GM18507 (cell line): ENCODE results near the gene SRP9.
"Not testable (repeated sequence)": the region's sequence is repeated elsewhere in the genome, so short reads cannot be mapped to it uniquely, and the experiment has no call there.

Source experiments
- DNase-seq: peaks from one replicate; pipeline ENCODE4 v3.0.0; 2011; ENCODE audit warnings: low read depth; ENCODE audit not compliant: insufficient read length; ENCODE audit errors: extremely low spot score
- FAIRE-seq: peaks from 2 replicates; lab custom pipeline; 2011; peaks lifted over from hg19 to GRCh38; lab: Jason Lieb, UNC

Gene SRP9

DNA sequence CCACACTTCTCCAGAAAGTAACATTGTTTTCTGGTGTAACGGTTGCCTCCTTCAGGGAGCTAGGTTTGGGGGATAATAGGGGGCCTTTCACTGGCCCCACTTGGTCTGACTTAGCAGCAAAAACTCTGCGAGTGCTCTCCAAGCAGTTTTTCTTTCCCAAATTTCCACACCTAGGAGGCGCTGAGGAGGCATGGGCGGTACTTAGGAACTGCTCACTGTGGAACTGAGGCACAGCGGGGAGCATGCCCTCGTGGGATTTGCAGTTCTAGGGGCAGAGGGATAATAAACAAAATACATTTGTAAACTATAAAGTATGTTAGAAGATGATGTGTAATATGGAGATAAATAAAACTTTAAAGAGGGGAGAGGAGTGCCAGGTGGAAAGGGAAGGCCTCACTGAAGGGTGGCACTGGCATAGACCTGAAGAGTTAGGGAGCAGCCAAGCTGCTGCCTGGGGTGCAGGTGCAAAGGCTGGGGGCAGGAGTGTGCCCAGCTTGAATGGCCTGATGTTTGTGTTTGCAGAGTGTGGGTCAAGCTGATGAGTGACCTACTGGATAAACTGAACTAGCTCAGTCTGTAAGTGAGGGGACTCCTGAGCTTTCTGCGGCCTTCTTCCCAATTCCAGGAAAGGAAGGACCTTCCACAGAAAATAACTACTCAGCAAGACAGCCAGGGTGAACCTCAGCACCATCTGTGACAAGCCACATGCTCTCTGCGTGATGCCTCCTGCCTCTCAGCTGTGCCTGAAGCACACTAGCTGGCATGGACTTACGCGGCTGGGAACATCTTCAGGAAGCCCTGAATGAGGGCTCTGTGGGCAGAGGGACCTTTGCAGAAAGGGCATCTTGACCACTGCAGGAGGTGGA is 34.2 kb downstream of the SRP9 start:
- no peak for DNase-seq
- no peak for FAIRE-seq

DNA sequence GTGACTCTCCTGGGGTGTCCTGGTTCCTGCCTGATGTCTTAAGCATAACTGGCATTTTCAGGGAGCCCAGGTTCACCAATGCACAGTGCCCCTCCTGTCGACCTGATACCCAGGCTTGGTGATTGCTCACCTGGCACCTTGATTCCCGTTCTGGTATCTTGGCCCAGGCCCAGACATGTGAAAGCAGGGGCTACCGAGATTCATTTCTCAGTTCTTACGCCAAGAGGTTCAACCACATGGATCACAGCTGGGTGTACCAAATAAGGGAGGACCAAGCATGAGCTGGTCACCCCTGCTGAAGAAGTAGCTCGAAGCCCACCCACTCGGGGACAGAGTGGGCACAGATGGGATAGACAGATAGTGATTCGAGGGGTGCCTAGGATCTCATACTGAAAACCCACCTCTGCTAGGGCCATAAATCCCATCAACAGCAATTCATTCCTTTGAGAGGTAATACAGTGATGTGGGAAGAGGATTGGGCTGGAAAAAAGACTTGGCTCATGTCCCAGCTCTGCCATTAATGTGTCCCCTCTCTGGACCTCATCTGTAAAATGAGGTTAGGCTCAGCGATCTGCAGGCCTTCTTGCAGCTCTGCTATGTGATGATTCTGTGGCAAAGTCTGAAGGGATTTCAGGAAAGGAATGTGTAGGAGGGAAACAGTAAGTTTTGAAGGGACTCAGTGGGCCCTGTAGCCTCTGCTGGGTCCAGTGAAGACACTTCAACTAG is 35.0 kb downstream of the SRP9 start:
- DNase-seq (no peak), FAIRE-seq (no peak)

DNA sequence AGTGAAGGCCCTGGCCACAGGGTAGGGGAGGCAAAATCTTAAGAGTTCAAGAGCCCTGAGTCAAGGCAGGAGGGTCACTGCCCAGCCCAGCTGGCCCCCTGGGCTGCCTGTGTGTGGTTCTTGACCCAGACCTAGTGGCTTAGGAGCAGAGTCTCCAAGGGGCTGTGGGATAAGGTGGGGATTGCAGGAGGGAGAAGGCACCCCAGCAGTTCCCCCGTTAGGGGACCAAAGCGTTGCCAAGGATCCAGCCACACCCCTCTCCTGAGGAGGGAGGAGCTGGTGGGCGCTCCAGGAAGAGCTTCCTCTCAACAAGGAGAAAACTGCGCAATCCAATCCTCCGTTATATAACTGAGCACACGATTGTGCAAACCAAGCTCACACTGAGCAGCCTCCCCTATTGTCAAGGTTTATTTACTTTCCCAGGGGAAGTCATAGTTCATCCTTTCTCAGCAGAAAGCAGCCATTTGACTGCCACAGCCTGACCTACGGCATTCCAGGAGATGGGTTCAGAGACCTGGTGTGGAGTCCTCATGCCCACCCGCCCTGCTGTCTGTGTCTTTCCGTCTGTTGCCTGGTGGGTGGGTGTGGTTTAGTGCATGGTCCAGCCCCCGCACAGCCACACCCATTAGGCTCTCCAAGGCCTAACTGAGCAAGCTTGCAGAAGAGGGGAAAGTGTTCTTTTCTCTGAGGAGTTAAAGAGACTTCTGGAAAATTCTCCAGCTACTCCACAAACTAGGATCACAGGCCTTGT is 35.8 kb downstream of the SRP9 start:
- FAIRE-seq: no peak

GRCh38 chr1:225814381-225814780 is 36.8 kb downstream of the SRP9 start:
- DNase-seq (no peak), FAIRE-seq (no peak)

More for the DNA sequence above, 35.8 kb downstream of the SRP9 start:
- DNase-seq: no peak

DNA sequence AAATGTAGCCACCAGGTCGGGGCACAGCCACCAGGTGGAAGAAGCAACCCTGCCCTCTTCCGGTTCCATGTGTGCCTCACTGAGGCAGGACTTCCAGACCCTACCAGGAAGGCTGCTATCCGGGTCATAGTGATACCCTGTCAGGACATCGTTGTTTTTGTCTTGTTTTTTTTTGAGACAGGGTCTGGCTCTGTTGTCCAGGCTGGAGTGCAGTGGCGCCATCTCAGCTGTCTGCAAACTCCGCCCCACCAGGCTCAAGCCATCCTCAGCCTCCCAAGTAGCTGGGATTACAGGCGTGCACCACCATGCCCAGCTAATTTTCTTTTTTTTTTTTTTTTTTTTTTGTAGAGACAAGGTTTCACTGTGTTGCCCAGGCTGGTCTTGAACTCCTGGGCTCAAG is 37.5 kb downstream of the SRP9 start:
- DNase-seq, FAIRE-seq: not testable (repeated sequence)

GRCh38 chr1:225815526-225816178 is 38.0 kb downstream of the SRP9 start:
- FAIRE-seq: no peak
- DNase-seq: no peak

GRCh38 chr1:225816643-225817538 is 39.3 kb downstream of the SRP9 start:
- no peak for FAIRE-seq
- no peak for DNase-seq

GRCh38 chr1:225817611-225818061 is 40.0 kb downstream of the SRP9 start:
- no peak for FAIRE-seq

DNA sequence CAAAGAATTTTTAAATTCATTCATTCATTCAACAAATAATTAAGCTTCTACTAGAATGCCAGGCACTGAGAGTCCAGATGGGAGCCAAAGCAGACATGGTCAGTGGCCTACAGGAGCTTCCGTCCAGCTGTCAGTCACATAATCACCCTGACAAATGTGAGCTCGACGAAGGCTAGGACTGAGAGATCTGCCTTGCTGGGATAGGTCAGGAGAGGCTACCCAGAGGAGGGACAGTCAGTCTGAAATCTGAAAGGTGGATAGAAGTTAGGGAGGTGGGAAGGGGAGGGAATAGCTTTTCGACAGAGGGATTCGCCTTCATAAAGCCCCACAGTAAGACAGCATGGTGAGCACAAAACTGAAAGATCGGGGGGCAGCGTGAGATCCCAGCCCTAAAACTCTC is 40.6 kb downstream of the SRP9 start:
- FAIRE-seq: no peak
- DNase-seq: no peak

More at GRCh38 chr1:225817611-225818061, 40.0 kb downstream of the SRP9 start:
- no peak for DNase-seq

- no peak for FAIRE-seq
- no peak for DNase-seq
Measured at GRCh38 chr1:225819346-225820192, 41.9 kb downstream of the SRP9 start.

GRCh38 chr1:225820522-225821120 is 43.0 kb downstream of the SRP9 start:
- DNase-seq (no peak), FAIRE-seq (no peak)

DNA sequence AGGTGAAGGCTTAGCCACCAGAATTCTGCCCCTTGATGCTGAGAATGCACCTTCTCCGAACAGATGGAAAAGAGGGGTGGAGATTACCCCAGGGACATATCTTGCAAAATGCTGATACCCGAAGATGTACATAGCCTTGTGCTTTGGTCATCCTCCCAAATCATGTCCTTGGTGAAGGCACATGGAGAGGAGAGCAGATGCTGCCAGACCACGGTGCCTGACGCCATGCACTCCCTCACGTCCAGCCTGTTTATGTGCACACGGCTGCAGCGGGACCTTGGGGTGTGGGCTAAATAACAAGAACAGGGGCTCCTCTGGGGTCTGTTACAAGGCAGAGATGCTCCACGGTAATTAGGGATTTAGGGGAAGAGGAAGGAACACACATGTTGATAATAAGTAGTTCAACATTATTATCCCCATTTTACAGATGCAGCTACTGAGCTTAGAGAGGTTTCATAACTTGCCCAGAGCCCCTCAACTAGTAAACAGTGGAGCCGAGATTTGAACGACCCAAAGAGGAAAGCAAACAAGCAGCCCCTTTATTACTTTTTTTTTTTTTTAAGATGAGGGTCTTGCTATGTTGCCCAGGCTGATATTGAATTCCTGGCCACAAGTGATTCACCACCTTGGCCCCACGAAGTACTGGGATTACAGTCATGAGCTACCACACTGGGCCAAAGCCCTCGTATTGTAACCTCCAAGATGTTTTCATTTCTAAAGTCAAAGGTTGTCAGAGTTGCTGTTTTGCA is 45.2 kb downstream of the SRP9 start:
- no peak for FAIRE-seq
- DNase-seq: no peak

GRCh38 chr1:225823811-225824261 is 46.2 kb downstream of the SRP9 start:
- FAIRE-seq (no peak), DNase-seq (no peak)

- DNase-seq (no peak), FAIRE-seq (no peak)
Measured at GRCh38 chr1:225824533-225824941, 46.9 kb downstream of the SRP9 start.

DNA sequence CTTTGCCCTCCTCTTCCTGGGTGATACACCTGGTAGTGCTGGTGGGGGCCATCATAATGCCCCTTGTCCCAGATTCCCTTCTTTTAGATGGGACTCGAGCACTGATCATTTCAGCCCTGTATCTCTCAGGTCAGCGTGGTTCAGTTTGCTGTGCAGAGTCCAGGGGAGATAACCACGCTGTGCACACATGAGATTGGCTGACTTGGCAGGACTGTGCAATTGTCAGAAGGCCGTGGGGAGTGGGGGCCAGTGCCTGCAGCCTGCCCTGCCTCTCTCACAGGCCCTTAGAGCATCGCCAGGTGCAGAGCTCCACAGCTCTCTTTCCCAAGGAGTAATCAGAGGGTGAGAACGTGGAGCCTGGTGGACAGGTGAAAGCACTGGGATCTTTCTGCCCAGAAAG is 47.5 kb downstream of the SRP9 start:
- DNase-seq: no peak
- no peak for FAIRE-seq

GRCh38 chr1:225825607-225826007 is 48.0 kb downstream of the SRP9 start:
- DNase-seq (no peak), FAIRE-seq (no peak)

DNA sequence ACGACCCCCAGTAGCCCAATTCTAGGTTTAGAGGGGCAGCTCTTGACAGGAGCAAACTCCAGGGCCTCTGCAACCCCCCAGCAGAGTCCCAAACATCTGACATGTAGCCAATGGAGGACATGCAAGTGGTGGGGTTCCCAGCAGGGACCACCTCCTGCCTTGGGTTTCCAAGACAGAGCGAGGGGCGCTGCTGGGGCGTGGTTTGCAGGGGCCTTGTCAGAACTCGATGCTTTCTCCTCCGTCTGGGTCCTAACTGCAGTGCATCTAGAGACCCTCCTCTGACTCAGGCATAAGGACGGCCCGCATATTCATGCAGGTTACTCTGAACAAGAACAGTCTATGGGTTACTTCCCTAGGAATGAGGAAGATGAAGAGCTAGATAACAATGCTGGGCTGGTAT is 49.5 kb downstream of the SRP9 start:
- DNase-seq: no peak
- FAIRE-seq: no peak
